ENCODE measurements around the gene POLR2J. TPM values are rescaled to one million over a fixed set of nuclear protein-coding genes. Genes with fewer than 3 reads are reported as not detected.
"Not testable (repeated sequence)": the region's sequence is repeated elsewhere in the genome, so short reads cannot be mapped to it uniquely, and the experiment has no call there.

The POLR2J gene
- total and polyA plus RNA-seq, 2 donors: 12.5 to 71.3 TPM

GRCh38 chr7:102464577-102465280 is 14.0 kb downstream of the POLR2J start, which contains the start of the genes ALKBH4 and LRWD1:
Gene ALKBH4 (minus strand): TSS chr7:102464863. CDS start chr7:102464836, 27 bp downstream.
Gene LRWD1 (plus strand): TSS chr7:102464984. CDS start chr7:102465081, 97 bp downstream.
- peak within 1 kb of the TSS; percentile 12 for H3K27ac ChIP-seq (ENCODE audit: low read depth)
- no peaks in the 10 kb centered on the region for H3K4me1 ChIP-seq (ENCODE audit: insufficient read depth)
- H3K4me3 ChIP-seq (ENCODE audit: low read depth, low read length): peak within 1 kb of the TSS; percentile 77
- H3K36me3 ChIP-seq (ENCODE audit: insufficient read depth): no peaks in the 10 kb centered on the region
- under 1% methylated on average over 81 of the region's 81 CpGs for whole genome bisulfite sequencing
- DNase-seq (ENCODE audit: extremely low spot score): peak; percentile 54

DNA sequence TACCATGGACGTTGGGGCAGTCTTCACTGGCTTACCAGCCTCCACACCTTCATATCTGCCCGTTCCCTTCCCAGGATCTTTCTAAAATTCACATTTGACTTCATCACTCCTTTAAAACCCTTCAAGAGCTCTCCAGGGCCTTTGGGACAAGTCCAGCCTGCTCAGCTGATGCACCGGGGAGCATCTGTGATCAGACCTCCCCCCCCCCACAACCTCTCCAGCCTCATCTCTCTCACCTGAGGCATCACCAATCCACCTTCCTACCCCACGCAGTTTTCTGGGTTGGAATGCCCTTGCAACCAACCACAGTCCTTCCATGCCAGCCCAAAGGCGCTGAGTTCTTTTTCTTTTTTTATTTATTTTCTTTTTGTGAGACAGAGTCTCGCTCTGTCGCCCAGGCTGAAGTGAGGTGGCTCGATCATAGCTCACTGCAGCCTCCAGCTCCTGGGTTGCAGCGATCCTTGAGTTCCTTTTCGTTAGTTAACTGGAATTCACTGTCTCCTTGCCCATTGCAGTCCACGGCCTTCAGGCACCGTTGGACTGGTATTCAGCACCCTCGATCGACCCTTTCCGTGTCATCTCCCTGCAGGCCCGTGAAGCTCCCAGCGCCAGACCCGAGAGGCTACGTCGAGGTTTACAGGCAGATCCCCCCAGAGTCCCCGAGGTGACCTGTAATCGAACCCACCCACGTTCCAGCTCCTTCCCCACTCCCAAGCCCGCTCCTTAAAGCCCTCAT is 14.7 kb downstream of the POLR2J start:
- Histone ChIP-seq H3K4me1 (ENCODE audit: insufficient read depth) (no peaks in the 10 kb centered on the region), H3K36me3 (ENCODE audit: insufficient read depth) (no peaks in the 10 kb centered on the region), H3K27ac (ENCODE audit: low read depth) (no peak overlapping the region), H3K4me3 (ENCODE audit: low read depth, low read length) (peak overlapping the region; percentile 77)
- 10% methylated on average over 24 of the region's 24 CpGs for WGBS
- no peak for DNase-seq (ENCODE audit: extremely low spot score)

DNA sequence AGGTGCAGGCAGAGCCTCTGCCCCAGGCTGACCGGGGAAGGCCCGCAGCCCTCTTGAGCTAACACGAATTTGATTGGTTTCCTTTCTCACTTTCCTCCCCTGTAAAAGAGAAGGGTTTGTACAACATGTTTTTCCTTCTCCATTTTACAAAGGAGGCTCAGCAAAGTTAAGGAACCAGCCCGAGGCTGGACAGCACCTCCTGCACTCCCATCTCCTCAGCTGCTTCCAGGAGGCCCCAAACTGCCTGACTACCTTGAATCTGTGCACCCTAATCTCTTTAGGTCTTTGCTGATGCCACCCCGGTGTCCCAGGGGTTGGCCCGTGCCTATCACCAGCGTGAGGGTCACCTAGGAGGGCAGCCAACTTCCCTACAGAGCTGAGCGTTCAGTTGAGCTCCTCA is 18.3 kb downstream of the POLR2J start:
- H3K4me3 ChIP-seq (ENCODE audit: low read depth, low read length): no peak overlapping the region
- no peak for DNase-seq (ENCODE audit: extremely low spot score)
- H3K36me3 ChIP-seq (ENCODE audit: insufficient read depth): peaks cover 5% of the 10 kb centered on the region
- H3K27ac ChIP-seq (ENCODE audit: low read depth): no peak overlapping the region
- H3K4me1 ChIP-seq (ENCODE audit: insufficient read depth): no peaks in the 10 kb centered on the region
- 91% methylated on average over 8 of the region's 8 CpGs for WGBS

DNA sequence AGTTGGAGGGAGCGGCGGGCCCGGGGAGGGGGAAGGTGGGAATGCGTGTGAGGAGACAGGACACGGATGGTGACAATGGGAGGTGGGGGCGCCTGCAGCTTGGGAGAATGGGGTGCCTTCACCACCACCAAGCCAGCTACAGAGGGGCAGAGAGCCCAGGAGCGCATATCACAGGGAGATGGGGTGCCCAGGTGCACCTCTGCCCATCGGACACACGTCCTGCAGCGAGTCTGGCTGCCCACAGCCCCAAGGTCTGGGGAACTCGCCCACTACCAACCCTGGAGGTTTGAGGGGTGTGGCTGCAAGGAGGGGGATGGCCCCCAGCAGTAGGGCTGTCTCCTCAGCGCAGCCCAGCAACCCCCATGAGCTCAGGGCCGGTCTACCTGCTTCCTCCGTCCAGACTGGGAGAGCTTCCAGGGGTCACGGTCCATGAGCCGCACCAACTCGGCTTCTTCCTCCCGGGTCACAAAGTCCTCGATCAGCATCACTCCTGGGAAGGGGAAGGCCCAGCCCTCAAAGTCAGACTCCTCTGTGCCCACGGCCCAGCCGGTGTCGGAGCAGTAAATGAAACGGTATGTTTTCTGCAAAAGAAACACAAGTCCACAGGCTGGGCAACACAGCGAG is 19.4 kb downstream of the POLR2J start:
- 94% methylated on average over 24 of the region's 24 CpGs for WGBS
- H3K36me3 ChIP-seq (ENCODE audit: insufficient read depth): peaks cover 5% of the 10 kb centered on the region
- no peaks in the 10 kb centered on the region for H3K4me1 ChIP-seq (ENCODE audit: insufficient read depth)
- no peak for DNase-seq (ENCODE audit: extremely low spot score)
- H3K27ac ChIP-seq (ENCODE audit: low read depth): no peak overlapping the region
- H3K4me3 ChIP-seq (ENCODE audit: low read depth, low read length): no peak overlapping the region

- 93% methylated on average over 40 of the region's 40 CpGs for WGBS
- DNase-seq (ENCODE audit: extremely low spot score): no peak
- no peaks in the 10 kb centered on the region for H3K4me1 ChIP-seq (ENCODE audit: insufficient read depth)
- H3K36me3 ChIP-seq (ENCODE audit: insufficient read depth): peaks cover 5% of the 10 kb centered on the region
- H3K27ac ChIP-seq (ENCODE audit: low read depth): no peak overlapping the region
- no peak overlapping the region for H3K4me3 ChIP-seq (ENCODE audit: low read depth, low read length)
These were observed 21.3 kb downstream of the POLR2J start for GRCh38 chr7:102457352-102457924.

- Histone ChIP-seq H3K27ac (ENCODE audit: low read depth) (no peak overlapping the region), H3K36me3 (ENCODE audit: insufficient read depth) (peaks cover 5% of the 10 kb centered on the region), H3K4me3 (ENCODE audit: low read depth, low read length) (no peak overlapping the region), H3K4me1 (ENCODE audit: insufficient read depth) (no peaks in the 10 kb centered on the region)
- 82% methylated on average over 10 of the region's 10 CpGs for WGBS
- no peak for DNase-seq (ENCODE audit: extremely low spot score)
These were observed 22.4 kb downstream of the POLR2J start for GRCh38 chr7:102456327-102456726.

DNA sequence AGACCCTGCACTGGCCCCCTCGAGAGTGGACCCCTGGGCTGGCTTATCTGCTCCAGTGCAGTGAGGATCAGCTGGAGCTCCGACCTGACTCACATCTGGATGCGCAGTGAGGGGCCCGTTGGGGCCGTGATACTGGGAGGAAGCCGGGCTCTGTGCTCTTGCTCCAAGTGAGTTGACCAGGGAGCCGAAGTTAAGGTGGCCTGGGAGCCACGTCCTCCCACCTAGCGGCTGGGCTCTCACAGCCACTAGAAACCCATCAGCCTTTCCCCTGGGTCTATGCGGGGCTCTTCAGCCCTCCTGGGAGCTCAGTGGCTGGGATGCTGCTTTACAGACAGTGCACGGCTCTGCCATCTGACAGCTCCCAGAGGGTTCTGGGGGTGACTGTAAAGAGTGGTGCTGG is 23.1 kb downstream of the POLR2J start:
- Histone ChIP-seq H3K4me3 (ENCODE audit: low read depth, low read length) (no peak overlapping the region), H3K27ac (ENCODE audit: low read depth) (no peak overlapping the region), H3K36me3 (ENCODE audit: insufficient read depth) (peaks cover 5% of the 10 kb centered on the region), H3K4me1 (ENCODE audit: insufficient read depth) (no peaks in the 10 kb centered on the region)
- WGBS: 82% methylated on average over 11 of the region's 11 CpGs
- DNase-seq (ENCODE audit: extremely low spot score): no peak

DNA sequence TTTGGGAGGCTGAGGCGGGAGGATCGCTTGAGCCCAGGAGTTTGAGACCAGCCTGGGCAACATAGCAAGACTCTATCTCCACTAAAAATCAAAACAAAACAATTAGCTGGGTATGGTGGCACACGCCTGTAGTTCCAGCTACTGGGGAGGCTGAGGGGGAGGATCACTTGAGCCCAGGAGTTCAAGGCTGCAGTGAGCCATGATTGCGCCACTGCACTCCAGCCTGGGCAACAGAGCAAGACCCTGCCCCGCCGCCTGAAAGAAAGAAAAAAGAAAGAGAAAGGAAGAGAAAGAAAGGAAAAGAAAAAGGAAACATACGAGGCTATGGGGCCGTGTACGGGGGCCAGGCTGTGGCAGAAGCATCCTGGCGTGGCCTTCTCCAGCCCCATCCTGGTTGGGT is 23.8 kb downstream of the POLR2J start:
- H3K4me3 ChIP-seq (ENCODE audit: low read depth, low read length); DNase-seq (ENCODE audit: extremely low spot score); H3K4me1 ChIP-seq (ENCODE audit: insufficient read depth); H3K36me3 ChIP-seq (ENCODE audit: insufficient read depth); H3K27ac ChIP-seq (ENCODE audit: low read depth): not testable (repeated sequence)
- WGBS: 96% methylated on average over 10 of the region's 10 CpGs

- Histone ChIP-seq H3K4me1 (ENCODE audit: insufficient read depth) (no peaks in the 10 kb centered on the region), H3K27ac (ENCODE audit: low read depth) (no peak overlapping the region), H3K4me3 (ENCODE audit: low read depth, low read length) (no peak overlapping the region), H3K36me3 (ENCODE audit: insufficient read depth) (peaks cover 5% of the 10 kb centered on the region)
- WGBS: 67% methylated on average over 12 of the region's 12 CpGs
- DNase-seq (ENCODE audit: extremely low spot score): no peak
These were observed 24.3 kb downstream of the POLR2J start for GRCh38 chr7:102454468-102454867.

- no peak for DNase-seq (ENCODE audit: extremely low spot score)
- H3K4me1 ChIP-seq (ENCODE audit: insufficient read depth): no peaks in the 10 kb centered on the region
- no peak overlapping the region for H3K27ac ChIP-seq (ENCODE audit: low read depth)
- H3K36me3 ChIP-seq (ENCODE audit: insufficient read depth): peaks cover 5% of the 10 kb centered on the region
- H3K4me3 ChIP-seq (ENCODE audit: low read depth, low read length): no peak overlapping the region
- 84% methylated on average over 7 of the region's 7 CpGs for WGBS
These were observed 25.4 kb downstream of the POLR2J start for GRCh38 chr7:102453319-102453718.

GRCh38 chr7:102452451-102452850 is 26.3 kb downstream of the POLR2J start:
- H3K27ac ChIP-seq (ENCODE audit: low read depth): no peak overlapping the region
- WGBS: 86% methylated on average over 6 of the region's 6 CpGs

GRCh38 chr7:102451371-102452054 is 27.2 kb downstream of the POLR2J start:
- Histone ChIP-seq H3K4me3 (ENCODE audit: low read depth, low read length) (no peak overlapping the region), H3K36me3 (ENCODE audit: insufficient read depth) (peaks cover 4% of the 10 kb centered on the region), H3K27ac (ENCODE audit: low read depth) (no peak overlapping the region), H3K4me1 (ENCODE audit: insufficient read depth) (no peaks in the 10 kb centered on the region)
- no peak for DNase-seq (ENCODE audit: extremely low spot score)
- WGBS: 44% methylated on average over 23 of the region's 23 CpGs

More at GRCh38 chr7:102452451-102452850, 26.3 kb downstream of the POLR2J start:
- no peak for DNase-seq (ENCODE audit: extremely low spot score)
- Histone ChIP-seq H3K36me3 (ENCODE audit: insufficient read depth) (peaks cover 3% of the 10 kb centered on the region), H3K4me1 (ENCODE audit: insufficient read depth) (no peaks in the 10 kb centered on the region), H3K4me3 (ENCODE audit: low read depth, low read length) (no peak overlapping the region)

DNA sequence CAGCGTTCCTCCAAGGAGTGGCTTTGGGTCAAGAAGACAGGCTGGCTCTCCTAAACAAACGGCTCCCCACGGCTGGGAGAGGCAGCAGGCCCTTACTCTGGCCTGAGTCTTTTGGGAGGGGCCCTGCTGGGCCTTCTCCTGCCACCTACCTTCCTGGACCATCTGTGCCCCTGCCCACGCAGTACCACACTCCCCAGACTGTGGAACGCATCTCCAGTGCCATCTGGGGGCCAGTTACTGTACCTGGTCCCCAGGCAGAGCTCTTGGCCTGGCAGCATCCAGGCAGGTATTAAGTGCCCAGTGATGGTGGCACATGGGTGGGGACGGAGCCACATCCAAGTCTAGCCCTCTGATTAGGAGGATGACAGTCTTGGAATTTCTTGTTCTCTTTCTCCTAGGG is 28.5 kb downstream of the POLR2J start:
- 72% methylated on average over 6 of the region's 6 CpGs for WGBS
- no peaks in the 10 kb centered on the region for H3K4me1 ChIP-seq (ENCODE audit: insufficient read depth)
- peaks cover 3% of the 10 kb centered on the region for H3K36me3 ChIP-seq (ENCODE audit: insufficient read depth)
- H3K4me3 ChIP-seq (ENCODE audit: low read depth, low read length): no peak overlapping the region
- no peak overlapping the region for H3K27ac ChIP-seq (ENCODE audit: low read depth)
- DNase-seq (ENCODE audit: extremely low spot score): no peak
